Parietal lobe (tissue), 2 donors: ENCODE measurements around the gene BBOF1. TPM values are rescaled to one million over a fixed set of nuclear protein-coding genes. Genes with fewer than 3 reads are reported as not detected.

Source experiments
- small RNA-seq: library from RNA; depleted of rRNA; stranded (forward); fragments of <200 nt; gene quantifications from one replicate; pipeline ENCODE3, GENCODE V24; 2014; ENCODE audit warnings: low replicate concordance
- total RNA-seq: library from RNA; depleted of rRNA; stranded (reverse); fragments of >200 nt; gene quantifications from one replicate; pipeline ENCODE4 v1.2.3, GENCODE V29; 2014

Gene BBOF1, protein sequence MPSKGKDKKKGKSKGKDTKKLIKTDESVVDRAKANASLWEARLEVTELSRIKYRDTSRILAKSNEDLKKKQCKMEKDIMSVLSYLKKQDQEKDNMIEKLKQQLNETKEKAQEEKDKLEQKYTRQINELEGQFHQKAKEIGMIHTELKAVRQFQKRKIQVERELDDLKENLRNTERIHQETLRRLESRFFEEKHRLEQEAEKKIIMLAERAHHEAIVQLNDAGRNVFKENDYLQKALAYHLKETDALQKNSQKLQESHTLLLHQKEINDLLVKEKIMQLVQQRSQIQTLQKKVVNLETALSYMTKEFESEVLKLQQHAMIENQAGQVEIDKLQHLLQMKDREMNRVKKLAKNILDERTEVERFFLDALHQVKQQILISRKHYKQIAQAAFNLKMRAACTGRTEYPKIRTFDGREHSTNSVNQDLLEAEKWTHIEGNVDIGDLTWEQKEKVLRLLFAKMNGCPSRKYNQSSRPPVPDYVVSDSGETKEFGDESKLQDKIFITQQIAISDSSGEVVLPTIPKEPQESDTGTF
- 11.9 TPM for total RNA-seq

GRCh38 chr14:74018586-74019407 lies at the start of gene BBOF1, which contains the start of gene ENTPD5:
Gene BBOF1, plus strand, starts transcription at chr14:74019349. Its CDS starts 130 bp downstream, at chr14:74019479.
Gene ENTPD5, minus strand, starts transcription at chr14:74019288. Its CDS starts 31,186 bp downstream, at chr14:73988102.

GRCh38 chr14:74084277-74085046 lies 65.3 kb downstream of the BBOF1 start, which contains the start of the genes ALDH6A1 and LIN52:
Gene ALDH6A1, minus strand, starts transcription at chr14:74084453. Its CDS starts 59 bp downstream, at chr14:74084394.
Gene LIN52, plus strand, starts transcription at chr14:74084956. Its CDS starts 19 bp downstream, at chr14:74084975.

Small RNA genes within 50 kb of the gene (small RNA-seq; reads per million reads assigned to genes)
- gene AC005480.2 = not detected

Other genes starting within 250 kb of the BBOF1 start
- gene PTGR2, start 167.5 kb upstream of the BBOF1 start, total RNA-seq = 9.4 TPM
- 84.5 TPM for gene ZNF410, start 132.5 kb upstream of the BBOF1 start, total RNA-seq
- 29.7 TPM for gene FAM161B, start 69.3 kb upstream of the BBOF1 start, total RNA-seq
- gene COQ6, start 69.0 kb upstream of the BBOF1 start, total RNA-seq = 37.9 TPM
- 9.4 TPM for gene ENTPD5, start 61 bp upstream of the BBOF1 start, total RNA-seq
- gene ALDH6A1, start 65.1 kb downstream of the BBOF1 start, total RNA-seq = 32.2 TPM
- gene LIN52, start 65.6 kb downstream of the BBOF1 start, total RNA-seq = 18.2 TPM
- gene VSX2, start 220.1 kb downstream of the BBOF1 start, total RNA-seq = not detected